A549 (cell line): ENCODE measurements around the gene CEND1.

Experiments used
- CTCF ChIP-seq: fragments of >200 bp; sonication (Bioruptor Twin); formaldehyde crosslinking; IDR thresholded peaks from 3 replicates; pipeline ENCODE4 v1.5.1; 2016
- E2F6 ChIP-seq: IDR thresholded peaks from 2 replicates; pipeline ENCODE4 v1.6.1; 2012; ENCODE audit warnings: low read depth, borderline replicate concordance
- EP300 ChIP-seq, 2 experiments: fragments of >200 bp; sonication (Bioruptor Twin); formaldehyde crosslinking; IDR thresholded peaks; 2 replicates in 1 of 2; 3 replicates in 1 of 2; pipeline ENCODE4 v1.6.1; 2016 to 2017
- HDAC2 ChIP-seq: fragments of 200-600 bp; sonication (generic); IDR thresholded peaks from 2 replicates; pipeline ENCODE4 v1.6.1; 2016
- HES2 ChIP-seq: fragments of >200 bp; sonication (Bioruptor Twin); formaldehyde crosslinking; IDR thresholded peaks from 2 replicates; pipeline ENCODE4 v1.6.1; 2016
- JUN ChIP-seq, 2 experiments: fragments of >200 bp; sonication (Bioruptor Twin); formaldehyde crosslinking; IDR thresholded peaks; 2 replicates in 1 of 2; 3 replicates in 1 of 2; pipeline ENCODE4 v1.6.1; 2016 to 2017
- MAX ChIP-seq: IDR thresholded peaks from 2 replicates; pipeline ENCODE4 v1.6.1; 2012
- PBX3 ChIP-seq: IDR thresholded peaks from 2 replicates; pipeline ENCODE4 v1.6.1; 2012
- POLR2A ChIP-seq: IDR thresholded peaks from 2 replicates; pipeline ENCODE4 v1.6.1; 2012; ENCODE audit warnings: mild to moderate bottlenecking, low read length
- POLR2AphosphoS2 ChIP-seq: conservative IDR thresholded peaks from 2 replicates; pipeline ENCODE4 v1.6.1; 2012; ENCODE audit warnings: low read length, improper control_type of control experiment, inconsistent platforms
- REST ChIP-seq: fragments of 200-600 bp; sonication (generic); IDR thresholded peaks from 2 replicates; pipeline ENCODE4 v1.6.1; 2016; ENCODE audit warnings: antibody characterized with exemption, mild to moderate bottlenecking, moderate library complexity
- RFX5 ChIP-seq: fragments of 450-650 bp; IDR thresholded peaks from 2 replicates; pipeline ENCODE4 v1.7.1; 2014; ENCODE audit warnings: antibody characterized with exemption, mild to moderate bottlenecking, moderate library complexity
- USF2 ChIP-seq: fragments of 450-650 bp; IDR thresholded peaks from 2 replicates; pipeline ENCODE4 v1.6.1; 2014; ENCODE audit warnings: antibody characterized with exemption
- ZC3H11A ChIP-seq: fragments of 450-650 bp; IDR thresholded peaks from 2 replicates; pipeline ENCODE4 v1.6.1; 2014; ENCODE audit warnings: antibody characterized with exemption, mild to moderate bottlenecking

GRCh38 chr11:813072-813455, 23.2 kb upstream of the CEND1 start:
- TF ChIP-seq POLR2A (no peak), CTCF (no peak), E2F6 (no peak), PBX3 (0 out of 2 replicates have a peak, but pooled peaks have one; percentile 8), MAX (no peak), JUN (IDR thresholded peaks at IDR 0.05) (no peak), REST (no peak), RFX5 (no peak), USF2 (no peak), HDAC2 (no peak), ZC3H11A (no peak), EP300 (IDR thresholded peaks at IDR 0.05) (no peak), POLR2AphosphoS2 (no peak), HES2 (no peak)
